Hematopoietic multipotent progenitor cell (in vitro differentiated cells): ENCODE results near the gene ATOH7. TPM values are rescaled to one million over a fixed set of nuclear protein-coding genes. Genes with fewer than 3 reads are reported as not detected.

ENCODE experiments used
- DNase-seq, 3 donors: peaks; one replicate each; pipeline ENCODE4 v3.0.0-alpha.2; 2011 to 2015; ENCODE audit warnings: low read depth in 2 of 3, low spot score in 2 of 3
- total RNA-seq: library from RNA; depleted of rRNA; stranded (reverse); fragments of >200 nt; gene quantifications from one replicate; pipeline ENCODE4 v1.2.3, GENCODE V29; 2012

ATOH7 gene
- total RNA-seq, 1 donor: 0.27 TPM

GRCh38 chr10:68184546-68184945, 47.4 kb downstream of the ATOH7 start:
- DNase-seq: no peak

Other genes with a start within 250 kb of the ATOH7 start
- 14.3 TPM for gene HERC4, start 156.8 kb downstream of the ATOH7 start, total RNA-seq
- gene MYPN, start 122.6 kb downstream of the ATOH7 start, total RNA-seq: not detected
- 9.7 TPM for gene HNRNPH3, start 100.0 kb upstream of the ATOH7 start, total RNA-seq
- 3.2 TPM for gene PBLD, start 100.8 kb upstream of the ATOH7 start, total RNA-seq
- 7.5 TPM for gene RUFY2, start 175.2 kb upstream of the ATOH7 start, total RNA-seq
- gene DNA2, start 239.9 kb upstream of the ATOH7 start, total RNA-seq: 3.8 TPM